Tibial nerve (tissue), 4 donors: Measurements from ENCODE around the gene MSL1. TPM values are rescaled to one million over a fixed set of nuclear protein-coding genes. Genes with fewer than 3 reads are reported as not detected.

Experiments
- DNase-seq, 2 donors: peaks; one replicate each; pipeline ENCODE4 v3.0.0-alpha.2; 2019; ENCODE audit warnings: low spot score in 2 of 2
- H3K27ac ChIP-seq, 4 donors: fragments of 200-600 bp; sonication (generic) in 3 of 4; one replicate each; pipeline ENCODE4 v1.5.1; 2017 to 2019; ENCODE audit warnings: mild to moderate bottlenecking in 1 of 4
- H3K27me3 ChIP-seq, 2 donors: fragments of 200-600 bp; sonication (generic) in 1 of 2; one replicate each; pipeline versions ENCODE4 v1.5.1 to v1.6.0; 2017 to 2019
- H3K36me3 ChIP-seq, 3 donors: fragments of 200-600 bp; sonication (generic); one replicate each; pipeline ENCODE4 v1.5.1; 2018 to 2019
- H3K4me1 ChIP-seq, 4 donors: fragments of 200-600 bp; sonication (generic) in 3 of 4; one replicate each; pipeline ENCODE4 v1.5.1; 2017 to 2019
- H3K4me3 ChIP-seq, 4 donors: fragments of 200-600 bp; sonication (generic) in 3 of 4; one replicate each; pipeline ENCODE4 v1.5.1; 2017 to 2019; ENCODE audit warnings: mild to moderate bottlenecking in 1 of 4, moderate library complexity in 1 of 4
- H3K9me3 ChIP-seq, 4 donors: fragments of 200-600 bp; sonication (generic) in 3 of 4; one replicate each; pipeline ENCODE4 v1.5.1; 2017 to 2019
- CTCF ChIP-seq, 5 experiments: fragments of 200-600 bp in 3 of 5; fragments of 450-650 bp in 2 of 5; sonication (generic) in 3 of 5; IDR thresholded peaks; one replicate each; pipeline ENCODE4 v1.5.1; 2016 to 2019; ENCODE audit warnings: antibody characterized with exemption in 5 of 5, mild to moderate bottlenecking in 3 of 5, moderate library complexity in 2 of 5
- EP300 ChIP-seq, 2 donors: sonication (generic); formaldehyde crosslinking; IDR thresholded peaks; one replicate each; pipeline ENCODE4 v1.6.1; 2017; ENCODE audit warnings: antibody characterized with exemption in 2 of 2, mild to moderate bottlenecking in 1 of 2
- POLR2A ChIP-seq, 2 donors: fragments of 450-650 bp; IDR thresholded peaks; one replicate each; pipeline ENCODE4 v1.6.1; 2017; ENCODE audit warnings: antibody characterized with exemption in 2 of 2, mild to moderate bottlenecking in 2 of 2, moderate library complexity in 2 of 2
- WGBS, 2 donors: methylation state at CpG; one replicate each; pipeline ENCODE4 v1.1.5; 2018; 5-methylcytosine and 5-hydroxymethylcytosine counted together
- total RNA-seq, 4 donors: library from RNA; depleted of rRNA; stranded (reverse); fragments of >200 nt; gene quantifications; one replicate each; pipeline ENCODE4 v1.1.0, GENCODE V29; 2016

MSL1 gene
- total RNA-seq, 4 donors from 2014 or later = 78.0 to 113 (median 107) TPM

- Histone ChIP-seq H3K4me1 (peaks cover 0 to 62% (median 48%) of the 10 kb centered on the region in 4 donors), H3K36me3 (no peaks in the 10 kb centered on the region), H3K27ac (peak overlapping the region; percentile 85 to 99 (median 98)), H3K27me3 (no peaks in the 10 kb centered on the region), H3K9me3 (no peaks in the 10 kb centered on the region), H3K4me3 (peak overlapping the region; percentile 31 to 56 (median 42))
- TF ChIP-seq POLR2A (IDR thresholded peaks at IDR 0.05) = no peak
- WGBS, 2 donors = 16 to 17% methylated on average over 5 of the region's 5 CpGs
- no peak for DNase-seq
Observed at GRCh38 chr17:40113907-40114245, 7.9 kb upstream of the MSL1 start.

GRCh38 chr17:40115101-40115436, 6.7 kb upstream of the MSL1 start:
- H3K27me3 ChIP-seq = no peaks in the 10 kb centered on the region
- H3K36me3 ChIP-seq = no peaks in the 10 kb centered on the region
- 74 to 80% methylated on average over 2 of the region's 2 CpGs for whole genome bisulfite sequencing, 2 donors
- H3K4me3 ChIP-seq = no peak overlapping the region
- DNase-seq = no peak
- peaks cover 0 to 55% (median 39%) of the 10 kb centered on the region in 4 donors for H3K4me1 ChIP-seq
- H3K27ac ChIP-seq = peak overlapping the region in 2 of 4 donors; percentile 99
- H3K9me3 ChIP-seq = no peaks in the 10 kb centered on the region
- TF ChIP-seq CTCF (IDR thresholded peaks at IDR 0.05) (no peak), POLR2A (IDR thresholded peaks at IDR 0.05) (no peak), EP300 (IDR thresholded peaks at IDR 0.05) (no peak)

GRCh38 chr17:40122136-40122998, 596 bp downstream of the MSL1 start:
- no peaks in the 10 kb centered on the region for H3K9me3 ChIP-seq
- TF ChIP-seq EP300 (IDR thresholded peaks at IDR 0.05) (no peak), CTCF (IDR thresholded peaks at IDR 0.05) (peak in 1 of 5 experiments; percentile 21)
- peaks cover 0 to 21% (median 0%) of the 10 kb centered on the region in 3 donors for H3K36me3 ChIP-seq
- no peaks in the 10 kb centered on the region for H3K27me3 ChIP-seq
- H3K4me3 ChIP-seq = peak overlapping the region; percentile 71 to 100 (median 81)
- peak overlapping the region; percentile 98 to 100 (median 98) for H3K27ac ChIP-seq
- H3K4me1 ChIP-seq = peaks cover 0 to 46% (median 22%) of the 10 kb centered on the region in 4 donors
- 0% methylated on average over 3 of the region's 97 CpGs; no CpG with 5 or more reads in 1 of the 2 donors for WGBS, 2 donors
- no peak for DNase-seq

GRCh38 chr17:40122999-40123810, 1.4 kb downstream of the MSL1 start:
- Histone ChIP-seq H3K4me1 (peaks cover 0 to 46% (median 22%) of the 10 kb centered on the region in 4 donors), H3K27me3 (no peaks in the 10 kb centered on the region), H3K27ac (peak overlapping the region; percentile 98 to 100 (median 98)), H3K4me3 (peak overlapping the region; percentile 71 to 100 (median 81)), H3K9me3 (no peaks in the 10 kb centered on the region), H3K36me3 (peaks cover 0 to 29% (median 0%) of the 10 kb centered on the region in 3 donors)
- DNase-seq = peak in 1 of 2 donors; percentile 26
- WGBS, 2 donors = 0 to 1% methylated on average over 24 to 42 of the region's 43 CpGs
- TF ChIP-seq POLR2A (IDR thresholded peaks at IDR 0.05) (no peak), CTCF (IDR thresholded peaks at IDR 0.05) (peak in 1 of 5 experiments; percentile 29), EP300 (IDR thresholded peaks at IDR 0.05) (peak in 1 of 2 donors; percentile 24)

- Histone ChIP-seq H3K4me3 (peak overlapping the region; percentile 71 to 100 (median 81)), H3K27me3 (no peaks in the 10 kb centered on the region), H3K27ac (peak overlapping the region; percentile 98 to 100 (median 98)), H3K36me3 (peaks cover 0 to 35% (median 0%) of the 10 kb centered on the region in 3 donors), H3K9me3 (no peaks in the 10 kb centered on the region), H3K4me1 (peaks cover 0 to 46% (median 22%) of the 10 kb centered on the region in 4 donors)
- TF ChIP-seq CTCF (IDR thresholded peaks at IDR 0.05) (no peak), POLR2A (IDR thresholded peaks at IDR 0.05) (no peak), EP300 (IDR thresholded peaks at IDR 0.05) (no peak)
- DNase-seq = no peak
- WGBS, 2 donors = 0% methylated on average over 2 of the region's 2 CpGs
Observed at GRCh38 chr17:40123811-40124114, 2.0 kb downstream of the MSL1 start.
